Spinal cord (tissue), 10 donors: ENCODE measurements around the gene REXO4. TPM values are rescaled to one million over a fixed set of nuclear protein-coding genes. Genes with fewer than 3 reads are reported as not detected.

ENCODE experiments used
- DNase-seq, 6 donors: peaks; one replicate each; pipeline versions ENCODE4 v3.0.0 to v3.0.0-alpha.2; 2013 to 2015; ENCODE audit warnings: low spot score in 6 of 6, low read depth in 4 of 6
- H3K27ac ChIP-seq: one replicate; pipeline ENCODE4 v1.5.1; 2013; ENCODE audit warnings: low read depth, low read length, control low read depth
- H3K27me3 ChIP-seq: one replicate; pipeline ENCODE4 v1.6.1; 2013; ENCODE audit warnings: low read length; ENCODE audit not compliant: control insufficient read depth, insufficient read depth
- H3K36me3 ChIP-seq: one replicate; pipeline ENCODE4 v1.6.1; 2013; ENCODE audit warnings: low read length; ENCODE audit not compliant: control insufficient read depth, insufficient read depth
- H3K4me1 ChIP-seq: one replicate; pipeline ENCODE4 v1.6.1; 2013; ENCODE audit warnings: low read length; ENCODE audit not compliant: control insufficient read depth, insufficient read depth
- H3K4me3 ChIP-seq: one replicate; pipeline ENCODE4 v1.5.1; 2013; ENCODE audit warnings: low read depth, low read length, control low read depth
- H3K9me3 ChIP-seq: one replicate; pipeline ENCODE4 v1.6.1; 2013; ENCODE audit warnings: low read length; ENCODE audit not compliant: control insufficient read depth, insufficient read depth
- WGBS: methylation state at CpG from one replicate; pipeline ENCODE4 v1.1.5; 2013; ENCODE audit warnings: missing lambda C conversion rate; ENCODE audit not compliant: insufficient coverage; 5-methylcytosine and 5-hydroxymethylcytosine counted together
- long read RNA-seq, 4 donors: transcript quantifications; one replicate each; lab custom pipeline, GENCODE V29; 2026
- polyA plus RNA-seq, 2 donors: library from polyadenylated mRNA; unstranded; fragments of 120-200 nt; gene quantifications; one replicate each; pipeline ENCODE4 v1.2.1, GENCODE V29; 2013; ENCODE audit not compliant: insufficient read length in 2 of 2
- total RNA-seq, 2 donors: library from RNA; depleted of rRNA in 1 of 2; stranded (reverse); fragments of 120-200 nt in 1 of 2; fragments of >200 nt in 1 of 2; gene quantifications; one replicate each; pipeline versions ENCODE4 v1.2.3 to v1.2.4, GENCODE V29; 2013 to 2014
- donor health status: healthy.

REXO4 gene, protein sequence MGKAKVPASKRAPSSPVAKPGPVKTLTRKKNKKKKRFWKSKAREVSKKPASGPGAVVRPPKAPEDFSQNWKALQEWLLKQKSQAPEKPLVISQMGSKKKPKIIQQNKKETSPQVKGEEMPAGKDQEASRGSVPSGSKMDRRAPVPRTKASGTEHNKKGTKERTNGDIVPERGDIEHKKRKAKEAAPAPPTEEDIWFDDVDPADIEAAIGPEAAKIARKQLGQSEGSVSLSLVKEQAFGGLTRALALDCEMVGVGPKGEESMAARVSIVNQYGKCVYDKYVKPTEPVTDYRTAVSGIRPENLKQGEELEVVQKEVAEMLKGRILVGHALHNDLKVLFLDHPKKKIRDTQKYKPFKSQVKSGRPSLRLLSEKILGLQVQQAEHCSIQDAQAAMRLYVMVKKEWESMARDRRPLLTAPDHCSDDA
- total RNA-seq (10 to 100 TPM in 1 of 2 donors, 1 to 10 TPM in 1; 9.0 to 19.4 TPM), polyA plus RNA-seq (10 to 100 TPM; 25.3 to 28.1 TPM)
- long read RNA-seq, donor 1, transcript REXO4-202 (8 exons, 2,360 nt): major isoform, 8 of 8 reads
- long read RNA-seq, donor 1, partial matches to known transcripts: 0 of 8 reads
- long read RNA-seq, donor 1, other reads (novel, unspliced or antisense): 0 of 8 reads
- long read RNA-seq, donor 2, partial matches to known transcripts: 0 of 6 reads
- long read RNA-seq, donor 2, other reads (novel, unspliced or antisense): 0 of 6 reads
- long read RNA-seq, donor 3, partial matches to known transcripts: 7 of 17 reads
- long read RNA-seq, donor 3, other reads (novel, unspliced or antisense): 6 of 17 reads
- long read RNA-seq, donor 4, transcript REXO4-202 (8 exons, 2,360 nt): major isoform, 11 of 22 reads
- long read RNA-seq, donor 4, partial matches to known transcripts: 11 of 22 reads
- long read RNA-seq, donor 4, other reads (novel, unspliced or antisense): 0 of 22 reads

DNA sequence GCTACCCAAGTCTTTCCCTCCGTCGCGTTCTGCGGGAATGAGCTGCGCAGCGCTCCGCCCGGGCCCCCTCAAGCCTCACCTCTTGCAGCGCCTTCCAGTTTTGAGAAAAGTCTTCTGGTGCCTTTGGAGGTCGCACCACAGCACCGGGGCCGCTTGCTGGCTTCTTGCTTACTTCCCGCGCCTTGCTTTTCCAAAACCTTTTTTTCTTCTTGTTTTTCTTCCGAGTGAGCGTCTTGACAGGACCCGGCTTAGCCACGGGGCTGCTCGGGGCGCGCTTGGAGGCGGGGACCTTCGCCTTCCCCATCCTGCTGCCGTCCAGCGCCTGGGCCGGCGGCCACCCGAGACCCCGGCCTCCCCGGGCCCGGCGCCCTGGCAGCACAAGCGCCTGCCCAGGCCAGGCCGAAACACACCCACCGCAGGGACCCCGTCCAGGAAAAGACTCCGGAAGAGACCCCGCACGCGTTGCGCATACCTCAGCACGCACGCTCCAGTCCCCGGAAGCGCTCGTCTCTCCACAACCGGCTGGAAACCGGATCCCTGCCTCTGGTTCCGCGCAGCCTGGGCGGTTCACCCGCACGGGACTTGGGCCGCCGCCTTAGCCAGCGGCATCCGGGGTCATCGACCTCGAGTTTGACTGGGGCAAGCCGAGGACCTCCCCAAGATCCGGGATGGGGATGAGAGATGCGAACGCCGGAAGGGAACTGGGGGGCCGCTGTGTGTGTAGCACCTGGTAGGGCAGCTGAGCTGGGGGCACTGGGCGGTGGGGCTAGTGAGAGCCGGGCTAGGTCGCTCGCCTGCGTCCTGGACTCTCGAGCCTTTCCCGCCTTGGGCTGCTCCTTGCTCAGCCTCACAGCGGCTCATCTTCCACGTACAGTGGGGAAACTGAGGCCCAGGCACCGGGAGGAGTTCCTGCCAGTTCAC is at the start of gene REXO4:
Gene REXO4 (minus strand): TSS at position 470 of the 921 bp plus-strand sequence. CDS start 166 bp downstream, at position 304.
- Histone ChIP-seq H3K27ac (peak within 1 kb of the TSS; percentile 93), H3K27me3 (no peaks in the 10 kb centered on the region), H3K4me1 (peaks cover 28% of the 10 kb centered on the region), H3K9me3 (no peaks in the 10 kb centered on the region), H3K36me3 (peaks cover 24% of the 10 kb centered on the region), H3K4me3 (peak within 1 kb of the TSS; percentile 84)
- under 1% methylated on average over 75 of the region's 75 CpGs for whole genome bisulfite sequencing
- peak; percentile 79 to 97 (median 84) for DNase-seq

DNA sequence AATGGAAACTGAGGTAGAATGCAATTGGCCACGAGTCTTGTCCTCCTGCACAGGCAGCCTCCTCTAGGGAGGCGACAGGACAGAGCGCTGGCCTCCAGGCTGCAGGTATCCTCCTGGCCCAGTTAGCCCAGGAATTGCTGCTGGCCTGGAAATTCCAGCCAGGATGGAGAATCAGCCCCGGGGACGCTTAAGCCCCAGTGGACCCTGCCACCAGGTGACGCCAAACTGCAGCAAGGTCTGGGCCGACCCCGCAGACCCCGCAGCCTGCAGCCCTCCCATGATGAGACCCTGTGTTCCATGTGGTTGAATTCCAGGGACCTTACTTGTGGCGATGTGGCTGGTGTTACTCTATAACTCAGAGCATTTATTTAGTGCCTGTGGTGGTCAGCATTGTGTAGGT is 49.3 kb upstream of the REXO4 start:
- no peak for DNase-seq
- no peak overlapping the region for H3K4me3 ChIP-seq
- H3K36me3 ChIP-seq: peaks cover 87% of the 10 kb centered on the region
- H3K27me3 ChIP-seq: no peaks in the 10 kb centered on the region
- no peaks in the 10 kb centered on the region for H3K9me3 ChIP-seq
- H3K27ac ChIP-seq: no peak overlapping the region
- peaks cover 20% of the 10 kb centered on the region for H3K4me1 ChIP-seq
- 82% methylated on average over 9 of the region's 10 CpGs for WGBS

DNA sequence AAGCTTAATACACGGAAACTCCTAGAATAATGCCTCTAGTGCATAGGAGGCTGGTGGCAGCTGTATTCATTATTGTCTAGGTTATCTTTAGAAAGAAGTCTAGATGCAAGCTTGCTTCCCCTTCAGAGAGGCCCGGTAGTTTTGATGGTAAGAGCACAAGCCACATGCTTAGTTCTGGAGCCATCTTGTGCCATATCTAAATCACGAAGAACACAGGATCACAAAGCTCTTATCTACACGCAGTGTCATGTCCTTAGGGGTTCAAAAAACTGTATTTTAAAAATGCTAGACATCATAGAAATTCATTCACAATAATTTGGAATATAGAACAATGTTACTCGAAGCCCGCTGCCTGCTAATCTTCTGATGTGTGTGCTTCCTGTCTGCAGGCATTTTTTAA is 48.2 kb upstream of the REXO4 start:
- Histone ChIP-seq H3K27me3 (no peaks in the 10 kb centered on the region), H3K9me3 (no peaks in the 10 kb centered on the region), H3K27ac (no peak overlapping the region), H3K36me3 (peaks cover 78% of the 10 kb centered on the region), H3K4me1 (peaks cover 30% of the 10 kb centered on the region), H3K4me3 (no peak overlapping the region)
- no peak for DNase-seq
- 80% methylated on average over 1 of the region's 6 CpGs for WGBS

DNA sequence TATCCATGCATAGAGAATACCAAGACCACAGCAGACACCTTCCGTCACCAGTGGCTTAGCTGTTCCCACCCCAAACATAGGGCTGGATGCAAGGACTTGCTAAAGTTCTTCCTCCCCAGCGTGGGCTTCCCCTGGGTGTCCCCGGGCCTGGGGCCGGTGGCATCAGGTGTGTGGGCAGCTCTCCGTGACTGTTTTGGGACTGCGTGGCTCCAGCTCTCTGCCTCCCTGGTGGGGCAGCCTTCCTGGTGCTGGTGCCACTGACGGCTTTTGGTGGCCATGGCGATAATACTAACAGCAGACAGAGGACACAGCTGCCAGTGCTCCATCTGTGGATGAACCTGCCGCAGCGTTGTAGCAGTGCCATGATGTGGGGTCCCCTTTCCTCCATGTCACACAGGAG is 46.8 kb upstream of the REXO4 start:
- WGBS: 80% methylated on average over 10 of the region's 10 CpGs
- H3K27ac ChIP-seq: no peak overlapping the region
- H3K36me3 ChIP-seq: peaks cover 64% of the 10 kb centered on the region

DNA sequence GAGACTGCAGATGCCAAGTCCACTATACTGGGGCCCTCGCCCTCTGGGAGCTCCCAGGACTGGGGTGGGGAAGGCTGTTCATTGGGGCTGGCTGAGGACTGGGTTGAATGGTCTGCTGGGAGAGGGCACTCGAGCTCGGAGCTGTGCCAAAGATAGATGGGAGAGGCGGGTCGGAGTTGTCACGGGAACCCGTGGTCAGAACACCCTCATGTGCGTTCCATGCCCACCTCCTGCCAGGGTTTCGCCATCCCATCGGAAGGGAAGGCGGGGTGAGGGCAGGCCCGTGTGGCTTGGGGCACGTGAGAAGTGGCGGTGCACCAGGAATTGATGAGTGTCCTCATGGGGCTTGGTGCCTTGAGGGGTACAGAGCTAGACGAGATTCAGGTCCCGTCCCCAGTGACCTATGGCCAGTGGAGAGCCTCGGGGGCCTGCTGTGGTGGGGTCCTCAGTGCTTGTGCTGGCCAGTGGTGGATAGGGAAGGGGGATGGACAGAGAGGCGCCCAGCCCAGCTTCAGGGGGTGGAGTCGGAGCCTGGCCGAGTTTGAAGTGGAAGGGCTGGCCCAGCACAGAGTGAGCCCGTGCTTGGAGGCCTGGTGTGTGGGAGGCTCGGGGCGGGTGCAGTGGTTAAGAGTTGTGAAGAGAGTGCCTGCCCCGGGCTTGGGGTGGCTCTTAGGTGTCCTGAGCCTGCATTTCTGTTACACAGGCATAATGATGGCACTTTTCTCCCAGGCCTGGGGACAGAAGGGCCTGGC is 46.2 kb upstream of the REXO4 start:
- Histone ChIP-seq H3K27me3 (no peaks in the 10 kb centered on the region), H3K36me3 (peaks cover 58% of the 10 kb centered on the region), H3K4me1 (peaks cover 42% of the 10 kb centered on the region), H3K27ac (no peak overlapping the region), H3K4me3 (no peak overlapping the region), H3K9me3 (no peaks in the 10 kb centered on the region)
- 81% methylated on average over 22 of the region's 24 CpGs for WGBS
- DNase-seq: no peak

More for the DNA sequence above, 46.8 kb upstream of the REXO4 start:
- DNase-seq: no peak
- no peaks in the 10 kb centered on the region for H3K27me3 ChIP-seq
- H3K9me3 ChIP-seq: no peaks in the 10 kb centered on the region
- no peak overlapping the region for H3K4me3 ChIP-seq
- H3K4me1 ChIP-seq: peaks cover 37% of the 10 kb centered on the region

DNA sequence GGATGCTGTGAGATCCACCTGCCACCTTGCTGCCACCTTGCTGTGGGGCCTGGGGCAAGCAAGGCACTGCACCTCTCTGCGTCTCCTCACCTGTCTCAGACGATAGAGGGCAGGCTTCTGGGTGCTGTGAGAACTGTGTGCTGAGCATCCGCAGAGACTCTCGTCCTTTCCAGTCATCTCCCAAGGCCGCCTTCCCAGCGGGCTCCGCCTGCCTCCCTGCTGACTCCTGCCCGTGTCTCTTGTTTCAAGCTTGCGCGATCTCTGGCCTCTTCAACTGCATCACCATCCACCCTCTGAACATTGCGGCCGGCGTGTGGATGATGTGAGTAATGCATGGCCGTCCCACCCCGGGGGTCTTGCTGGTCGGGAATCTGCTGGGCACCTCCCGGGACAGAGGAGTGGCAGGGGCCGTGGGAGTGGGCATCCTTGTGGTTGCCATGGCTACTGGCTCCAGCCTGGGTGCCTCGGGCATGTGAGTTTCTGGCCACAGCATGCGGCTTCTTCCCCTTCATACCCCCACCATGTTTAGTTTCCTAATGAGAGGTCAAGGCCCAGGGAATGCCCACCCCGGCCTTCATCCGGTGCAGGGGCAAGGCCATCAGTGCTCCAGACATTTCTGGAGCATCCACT is 45.5 kb upstream of the REXO4 start:
- Histone ChIP-seq H3K36me3 (peaks cover 52% of the 10 kb centered on the region), H3K9me3 (no peaks in the 10 kb centered on the region), H3K27me3 (no peaks in the 10 kb centered on the region), H3K4me1 (peaks cover 47% of the 10 kb centered on the region), H3K4me3 (no peak overlapping the region), H3K27ac (no peak overlapping the region)
- 62% methylated on average over 17 of the region's 22 CpGs for WGBS
- no peak for DNase-seq

DNA sequence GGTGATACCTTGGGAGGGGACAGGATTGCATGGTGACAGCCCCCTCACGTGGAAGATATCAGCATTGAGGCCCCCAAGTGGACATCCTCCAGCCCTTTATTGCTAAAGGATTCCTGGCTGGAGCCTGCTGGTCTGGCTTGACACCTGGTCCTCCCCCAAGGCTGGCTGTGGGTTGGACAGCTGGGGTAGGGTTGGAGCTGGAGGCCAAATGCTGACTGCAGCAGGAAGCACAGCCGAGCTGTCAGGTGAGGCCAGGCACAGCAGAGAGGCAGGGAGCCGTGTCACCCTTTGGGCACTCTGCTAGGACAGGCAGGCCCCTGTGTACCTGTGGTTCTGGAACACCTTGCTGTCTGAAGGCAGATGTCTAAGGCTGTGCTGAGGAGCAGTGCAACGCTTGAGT is 44.2 kb upstream of the REXO4 start:
- 77% methylated on average over 4 of the region's 4 CpGs for WGBS
- no peaks in the 10 kb centered on the region for H3K27me3 ChIP-seq
- H3K4me1 ChIP-seq: peaks cover 47% of the 10 kb centered on the region
- H3K4me3 ChIP-seq: no peak overlapping the region
- DNase-seq: no peak
- H3K27ac ChIP-seq: no peak overlapping the region
- H3K9me3 ChIP-seq: no peaks in the 10 kb centered on the region
- peaks cover 47% of the 10 kb centered on the region for H3K36me3 ChIP-seq

DNA sequence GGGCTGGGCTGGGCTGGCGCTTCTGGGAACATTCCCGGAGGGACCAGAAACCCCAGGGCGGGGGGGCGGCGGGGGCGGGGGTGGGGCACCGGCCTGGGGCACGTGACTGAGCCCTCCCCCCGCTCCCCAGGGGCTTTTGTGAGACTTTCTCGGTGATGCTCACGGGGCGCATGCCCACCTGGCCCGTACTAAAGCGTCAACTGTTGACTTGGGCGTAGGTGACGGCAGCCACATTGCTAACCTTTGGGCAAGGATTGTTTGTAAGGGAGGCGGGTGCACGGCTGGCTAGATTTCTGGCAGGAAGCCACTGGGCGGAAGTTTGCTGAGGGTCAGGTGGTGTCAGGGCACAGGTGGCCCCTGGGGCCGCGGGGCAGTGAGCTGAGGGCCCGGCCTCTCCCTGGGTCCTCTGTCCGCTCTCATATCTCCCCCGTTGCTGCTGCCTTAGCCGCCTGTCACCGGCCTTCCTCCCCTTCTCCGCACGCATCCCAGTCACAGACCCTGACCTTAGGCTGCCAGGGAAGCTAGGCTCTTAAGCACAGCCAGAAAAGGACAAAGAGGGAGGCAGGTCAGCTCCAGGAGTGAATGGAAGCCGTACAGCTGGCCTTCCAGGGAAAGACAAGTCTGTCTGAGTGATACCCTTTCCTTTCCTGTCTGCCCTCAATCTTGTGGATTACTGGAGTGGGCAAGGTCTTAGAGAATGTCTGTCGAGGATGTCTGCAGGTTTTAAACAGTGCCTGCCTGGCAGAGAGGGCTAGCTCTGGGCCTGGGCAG is 42.8 kb upstream of the REXO4 start:
- no peaks in the 10 kb centered on the region for H3K27me3 ChIP-seq
- DNase-seq: peak in 1 of 6 donors; percentile 84
- H3K27ac ChIP-seq: peak overlapping the region; percentile 91
- peaks cover 56% of the 10 kb centered on the region for H3K36me3 ChIP-seq
- H3K4me3 ChIP-seq: peak overlapping the region; percentile 73
- H3K9me3 ChIP-seq: no peaks in the 10 kb centered on the region
- H3K4me1 ChIP-seq: peaks cover 47% of the 10 kb centered on the region
- WGBS: 4% methylated on average over 29 of the region's 30 CpGs
